ENCODE data around the gene KLK8.

GRCh38 chr19:50980208-50980607 is 21.2 kb downstream of the KLK8 start:
- TF ChIP-seq POLR2AphosphoS5 (IDR thresholded peaks at IDR 0.05; ENCODE audit: borderline replicate concordance, low read depth, low read length), result no peak
- no peak for TF ChIP-seq EZH2 (IDR thresholded peaks at IDR 0.05)
- no peak for TF ChIP-seq FOXP2 (optimal IDR thresholded peaks at IDR 0.05; ENCODE audit: control extremely low read depth, extremely low read length, insufficient read depth)

Measured in SK-N-MC (cell line).